22Rv1 (cell line): ENCODE measurements around the gene FAM229A.

Source experiments
- ZFX ChIP-seq: fragments of 450-650 bp; IDR thresholded peaks from 2 replicates; pipeline ENCODE4 v1.6.1; 2017; ENCODE audit warnings: antibody characterized with exemption, borderline replicate concordance
- TF ChIP-seq, protein P1 (sequence below): fragments of 450-650 bp; IDR thresholded peaks from 2 replicates; pipeline ENCODE4 v1.5.1; 2017; ENCODE audit warnings: mild to moderate bottlenecking

- TF ChIP-seq, protein P1, sequence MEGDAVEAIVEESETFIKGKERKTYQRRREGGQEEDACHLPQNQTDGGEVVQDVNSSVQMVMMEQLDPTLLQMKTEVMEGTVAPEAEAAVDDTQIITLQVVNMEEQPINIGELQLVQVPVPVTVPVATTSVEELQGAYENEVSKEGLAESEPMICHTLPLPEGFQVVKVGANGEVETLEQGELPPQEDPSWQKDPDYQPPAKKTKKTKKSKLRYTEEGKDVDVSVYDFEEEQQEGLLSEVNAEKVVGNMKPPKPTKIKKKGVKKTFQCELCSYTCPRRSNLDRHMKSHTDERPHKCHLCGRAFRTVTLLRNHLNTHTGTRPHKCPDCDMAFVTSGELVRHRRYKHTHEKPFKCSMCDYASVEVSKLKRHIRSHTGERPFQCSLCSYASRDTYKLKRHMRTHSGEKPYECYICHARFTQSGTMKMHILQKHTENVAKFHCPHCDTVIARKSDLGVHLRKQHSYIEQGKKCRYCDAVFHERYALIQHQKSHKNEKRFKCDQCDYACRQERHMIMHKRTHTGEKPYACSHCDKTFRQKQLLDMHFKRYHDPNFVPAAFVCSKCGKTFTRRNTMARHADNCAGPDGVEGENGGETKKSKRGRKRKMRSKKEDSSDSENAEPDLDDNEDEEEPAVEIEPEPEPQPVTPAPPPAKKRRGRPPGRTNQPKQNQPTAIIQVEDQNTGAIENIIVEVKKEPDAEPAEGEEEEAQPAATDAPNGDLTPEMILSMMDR = no peak
- no peak for TF ChIP-seq ZFX
These were observed 25.2 kb downstream of the FAM229A start for GRCh38 chr1:32336963-32337675.
